HG03469 (cell line): ENCODE results near the gene BAG3.
"Not testable (repeated sequence)": the region's sequence is repeated elsewhere in the genome, so short reads cannot be mapped to it uniquely, and the experiment has no call there.

Experiments used
- ATAC-seq: cut with Tn5 transposase; IDR thresholded peaks from one replicate; pipeline ENCODE4 v1.9.1; 2021; ENCODE audit warnings: mild to moderate bottlenecking, moderate library complexity, moderate number of reproducible peaks; ENCODE audit not compliant: unreplicated experiment

The BAG3 gene

GRCh38 chr10:119689016-119689580 is 37.9 kb downstream of the BAG3 start:
- ATAC-seq = no peak

- ATAC-seq = no peak
Observed at GRCh38 chr10:119691726-119692125, 40.5 kb downstream of the BAG3 start.

- ATAC-seq = no peak
Observed at GRCh38 chr10:119693262-119693957, 42.2 kb downstream of the BAG3 start.

- ATAC-seq = no peak
Observed at GRCh38 chr10:119694608-119695007, 43.4 kb downstream of the BAG3 start.

- ATAC-seq = peak; percentile 44
Observed at GRCh38 chr10:119700321-119700954, 49.3 kb downstream of the BAG3 start.

GRCh38 chr10:119701861-119702260 is 50.7 kb downstream of the BAG3 start:
- no peak for ATAC-seq

- ATAC-seq = no peak
Observed at GRCh38 chr10:119702583-119702982, 51.4 kb downstream of the BAG3 start.

GRCh38 chr10:119703903-119704508 is 52.8 kb downstream of the BAG3 start:
- ATAC-seq = no peak

GRCh38 chr10:119705434-119705831 is 54.3 kb downstream of the BAG3 start:
- ATAC-seq = no peak

- no peak for ATAC-seq
Observed at GRCh38 chr10:119706521-119707278, 55.5 kb downstream of the BAG3 start.

- not testable (repeated sequence) for ATAC-seq
Observed at GRCh38 chr10:119707331-119707730, 56.2 kb downstream of the BAG3 start.

GRCh38 chr10:119710935-119711334 is 59.8 kb downstream of the BAG3 start:
- not testable (repeated sequence) for ATAC-seq

- no peak for ATAC-seq
Observed at GRCh38 chr10:119713744-119714483, 62.7 kb downstream of the BAG3 start.

GRCh38 chr10:119714484-119714816 is 63.3 kb downstream of the BAG3 start:
- ATAC-seq = no peak

- no peak for ATAC-seq
Observed at GRCh38 chr10:119715628-119716505, 64.7 kb downstream of the BAG3 start.

- ATAC-seq = no peak
Observed at GRCh38 chr10:119723161-119723560, 72.0 kb downstream of the BAG3 start.

- no peak for ATAC-seq
Observed at GRCh38 chr10:119723624-119724023, 72.4 kb downstream of the BAG3 start.

GRCh38 chr10:119724593-119725516 is 73.7 kb downstream of the BAG3 start:
- ATAC-seq = no peak

GRCh38 chr10:119725517-119725827 is 74.3 kb downstream of the BAG3 start:
- ATAC-seq = no peak
